GM12801 (cell line): ENCODE measurements around the gene NR6A1.

ENCODE experiments used
- TF ChIP-seq, protein P1 (sequence below): IDR thresholded peaks from one replicate; pipeline ENCODE4 v1.5.1; 2011; ENCODE audit warnings: control low read depth; ENCODE audit not compliant: insufficient read length; ENCODE audit errors: extremely low read depth

Gene NR6A1

DNA sequence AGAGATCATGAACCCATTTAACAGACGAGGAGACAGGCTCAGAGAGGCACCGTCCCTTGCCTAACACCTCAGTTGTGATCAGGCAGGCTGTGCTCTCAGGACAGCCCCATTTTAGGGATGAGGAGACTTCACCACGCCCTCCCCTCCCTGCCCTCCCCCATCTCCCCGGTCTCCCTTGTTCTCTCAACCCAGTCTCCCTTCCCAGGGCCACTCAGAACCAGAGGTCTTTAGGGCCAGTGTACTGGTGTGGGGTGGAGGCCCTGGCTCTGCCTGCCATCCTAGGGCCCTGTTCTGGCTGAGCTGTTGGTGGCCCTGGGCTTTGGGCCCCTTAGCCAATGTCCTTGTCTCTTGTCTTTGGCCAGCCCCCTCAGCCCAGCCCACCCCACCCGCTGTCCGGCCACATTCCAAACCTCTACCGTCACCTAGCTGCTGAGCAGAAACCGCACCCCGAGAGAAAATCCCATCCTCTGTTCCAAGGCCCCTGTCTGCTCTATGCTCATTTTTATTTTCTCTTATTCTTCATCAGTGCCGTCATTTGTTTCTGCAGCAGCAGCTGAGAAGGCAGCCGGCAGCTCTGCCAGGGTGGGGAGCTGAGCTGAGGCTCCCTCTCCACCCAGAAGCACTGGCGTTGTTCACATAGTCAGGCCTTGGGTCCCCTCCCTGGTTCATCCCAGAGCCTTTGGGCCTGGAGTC lies 39.7 kb upstream of the NR6A1 start:
- TF ChIP-seq, protein P1, sequence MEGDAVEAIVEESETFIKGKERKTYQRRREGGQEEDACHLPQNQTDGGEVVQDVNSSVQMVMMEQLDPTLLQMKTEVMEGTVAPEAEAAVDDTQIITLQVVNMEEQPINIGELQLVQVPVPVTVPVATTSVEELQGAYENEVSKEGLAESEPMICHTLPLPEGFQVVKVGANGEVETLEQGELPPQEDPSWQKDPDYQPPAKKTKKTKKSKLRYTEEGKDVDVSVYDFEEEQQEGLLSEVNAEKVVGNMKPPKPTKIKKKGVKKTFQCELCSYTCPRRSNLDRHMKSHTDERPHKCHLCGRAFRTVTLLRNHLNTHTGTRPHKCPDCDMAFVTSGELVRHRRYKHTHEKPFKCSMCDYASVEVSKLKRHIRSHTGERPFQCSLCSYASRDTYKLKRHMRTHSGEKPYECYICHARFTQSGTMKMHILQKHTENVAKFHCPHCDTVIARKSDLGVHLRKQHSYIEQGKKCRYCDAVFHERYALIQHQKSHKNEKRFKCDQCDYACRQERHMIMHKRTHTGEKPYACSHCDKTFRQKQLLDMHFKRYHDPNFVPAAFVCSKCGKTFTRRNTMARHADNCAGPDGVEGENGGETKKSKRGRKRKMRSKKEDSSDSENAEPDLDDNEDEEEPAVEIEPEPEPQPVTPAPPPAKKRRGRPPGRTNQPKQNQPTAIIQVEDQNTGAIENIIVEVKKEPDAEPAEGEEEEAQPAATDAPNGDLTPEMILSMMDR: no peak

- TF ChIP-seq, protein P1: no peak
Observed at GRCh38 chr9:124809741-124810500, 38.8 kb upstream of the NR6A1 start.

DNA sequence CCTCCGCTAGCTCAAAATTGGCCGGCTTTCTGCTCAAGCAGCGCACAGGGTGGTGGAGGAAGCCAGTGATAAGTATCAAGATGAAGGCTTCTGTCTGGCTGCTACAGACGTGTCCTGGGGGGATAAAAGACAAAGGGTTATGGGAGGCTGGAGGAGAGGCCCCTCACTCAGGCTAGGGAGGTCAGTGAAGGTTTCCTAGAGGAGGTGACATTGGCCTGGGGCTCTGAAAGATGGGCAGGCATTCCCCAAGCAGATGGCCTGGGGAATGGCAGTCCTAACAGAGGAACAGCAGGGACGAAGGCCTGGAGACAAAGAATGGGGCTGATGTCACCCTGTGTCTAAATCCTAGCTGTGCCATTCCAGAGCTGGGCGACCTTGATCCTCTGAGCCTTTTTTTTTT lies 38.1 kb upstream of the NR6A1 start:
- TF ChIP-seq, protein P1: no peak

DNA sequence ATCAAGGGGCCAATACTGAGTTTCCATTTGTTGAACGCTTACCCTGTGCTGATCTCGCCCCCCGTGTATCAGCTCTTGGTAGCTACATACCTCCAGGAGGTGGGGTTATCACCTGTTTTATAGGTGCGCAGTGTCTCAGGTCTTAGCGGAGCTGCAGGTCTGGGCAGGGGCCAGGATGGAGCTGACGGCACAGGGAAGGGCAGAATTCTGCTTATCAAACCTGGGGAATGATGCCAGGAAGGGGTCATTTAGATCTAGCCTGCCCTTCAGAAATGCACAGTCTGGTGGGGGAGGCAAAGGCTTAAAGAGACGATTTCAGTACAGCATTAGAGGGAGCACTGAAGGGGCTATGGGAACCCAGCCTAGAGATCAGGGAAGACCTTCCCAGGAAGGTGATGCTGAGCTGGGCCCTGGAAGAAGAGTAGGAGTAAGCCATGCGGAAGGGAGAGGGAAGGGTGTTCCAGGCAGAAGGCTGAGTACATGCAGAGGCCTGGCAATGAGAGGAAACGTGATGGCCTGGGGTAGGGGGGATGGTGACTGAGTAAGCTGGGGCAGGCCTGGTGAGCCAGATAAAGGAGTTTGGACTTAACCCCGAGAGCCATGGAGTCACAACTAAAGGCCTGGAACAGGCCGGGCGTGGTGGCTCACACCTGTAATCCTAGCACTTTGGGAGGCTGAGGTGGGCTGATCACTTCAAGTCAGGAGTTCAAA lies 37.3 kb upstream of the NR6A1 start:
- TF ChIP-seq, protein P1: no peak

DNA sequence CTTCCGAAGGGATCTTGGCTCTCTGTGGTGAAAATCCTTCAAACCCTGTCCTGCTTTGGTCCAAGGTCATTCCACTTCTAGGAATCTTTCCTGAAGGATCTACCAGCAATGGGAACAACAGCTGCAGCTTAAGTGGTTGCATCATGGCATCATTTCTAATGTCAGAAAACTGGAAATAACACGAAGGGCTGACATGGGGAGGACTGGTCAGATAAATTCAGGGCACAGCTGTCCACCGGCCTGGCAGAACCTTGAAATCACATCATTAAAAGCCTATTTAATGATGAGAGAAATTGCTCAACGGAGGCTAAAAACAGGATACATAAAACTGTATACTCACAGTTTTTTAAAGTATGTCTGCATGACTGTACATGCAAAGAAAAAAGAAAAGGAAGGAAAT lies 34.1 kb upstream of the NR6A1 start:
- TF ChIP-seq, protein P1: no peak

- TF ChIP-seq, protein P1: no peak
Observed at GRCh38 chr9:124803911-124804310, 32.8 kb upstream of the NR6A1 start.

DNA sequence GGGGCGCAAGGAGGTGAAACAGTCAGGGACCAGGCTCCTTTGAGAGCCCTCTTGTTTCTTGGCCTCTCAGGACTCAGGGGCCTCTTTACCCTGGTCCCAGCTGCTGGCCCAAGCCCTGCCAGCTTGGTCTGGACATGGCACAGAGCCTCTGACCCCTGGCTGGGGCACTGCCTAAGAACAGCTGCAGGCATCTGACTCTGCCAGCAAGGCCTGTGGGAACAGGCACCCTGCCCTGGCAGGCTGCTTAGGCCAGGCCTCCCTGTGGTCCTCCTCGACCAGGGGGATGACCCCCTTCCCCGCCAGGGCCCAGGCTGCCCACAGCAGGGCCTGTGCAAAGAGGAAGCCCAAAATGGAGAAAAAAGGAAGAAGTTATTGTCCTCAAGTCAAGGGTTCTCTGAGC lies 31.3 kb upstream of the NR6A1 start:
- TF ChIP-seq, protein P1: no peak
